HepG2 (cell line): ENCODE data around the gene HYCC2. TPM values are rescaled to one million over a fixed set of nuclear protein-coding genes. Genes with fewer than 3 reads are reported as not detected.
A peak's percentile ranks its signal among the peaks of the same experiment; 100 is the strongest.

Source experiments
- DNMT3B ChIP-seq: conservative IDR thresholded peaks from 2 replicates; pipeline ENCODE4 v1.6.1; 2016; ENCODE audit warnings: missing biosample characterization, control low read depth
- ELF3 ChIP-seq: IDR thresholded peaks from 2 replicates; pipeline ENCODE4 v1.6.1; 2016; ENCODE audit warnings: missing genetic modification reagents, missing compliant biosample characterization
- GPBP1L1 ChIP-seq: sonication (generic); formaldehyde crosslinking; IDR thresholded peaks from 2 replicates; pipeline ENCODE4 v1.5.0; 2020; ENCODE audit warnings: mild to moderate bottlenecking, missing genetic modification reagents
- HMG20A ChIP-seq: IDR thresholded peaks from 2 replicates; pipeline ENCODE4 v1.6.1; 2016; ENCODE audit warnings: borderline replicate concordance
- NR2F1 ChIP-seq, 2 experiments: fragments of 450-650 bp in 1 of 2; formaldehyde crosslinking in 1 of 2; IDR thresholded peaks; 2 replicates each; pipeline versions ENCODE4 v1.5.0 to v1.6.1; 2016 to 2020; ENCODE audit warnings: mild to moderate bottlenecking in 1 of 2, missing compliant biosample characterization in 1 of 2, missing genetic modification reagents in 1 of 2, moderate library complexity in 1 of 2
- PRDM15 ChIP-seq: sonication (generic); formaldehyde crosslinking; IDR thresholded peaks from 2 replicates; pipeline ENCODE4 v1.4.0; 2020; ENCODE audit warnings: missing genetic modification reagents
- SPEN ChIP-seq: sonication (generic); formaldehyde crosslinking; IDR thresholded peaks from 2 replicates; pipeline ENCODE4 v1.5.1; 2020; ENCODE audit warnings: low read depth, mild to moderate bottlenecking, missing genetic modification reagents
- SRF ChIP-seq: IDR thresholded peaks from 2 replicates; pipeline ENCODE4 v1.6.1; 2011; ENCODE audit warnings: mild to moderate bottlenecking, low read depth, low read length, moderate library complexity
- TOPORS ChIP-seq: sonication (generic); formaldehyde crosslinking; IDR thresholded peaks from 2 replicates; pipeline ENCODE4 v1.8.0; 2023; ENCODE audit warnings: mild to moderate bottlenecking, missing genetic modification reagents
- ZBTB8A ChIP-seq: sonication (generic); formaldehyde crosslinking; IDR thresholded peaks from 2 replicates; pipeline ENCODE4 v1.4.0; 2020; ENCODE audit warnings: mild to moderate bottlenecking, low read depth, missing genetic modification reagents, borderline replicate concordance
- ZHX2 ChIP-seq, 2 experiments: sonication (generic) in 1 of 2; formaldehyde crosslinking in 1 of 2; IDR thresholded peaks; 2 replicates each; pipeline versions ENCODE4 v1.6.1 to v1.9.0; 2014 to 2022; ENCODE audit warnings: antibody characterized with exemption in 1 of 2, borderline replicate concordance in 1 of 2, inconsistent platforms in 1 of 2, low read depth in 1 of 2, missing genetic modification reagents in 1 of 2
- ZNF101 ChIP-seq: sonication (generic); formaldehyde crosslinking; IDR thresholded peaks from 2 replicates; pipeline ENCODE4 v1.4.0; 2020; ENCODE audit warnings: mild to moderate bottlenecking, low read depth, missing genetic modification reagents, borderline replicate concordance
- ZNF331 ChIP-seq: sonication (generic); formaldehyde crosslinking; IDR thresholded peaks from 2 replicates; pipeline ENCODE4 v1.4.0; 2020; ENCODE audit warnings: missing genetic modification reagents
- ZNF776 ChIP-seq: sonication (generic); formaldehyde crosslinking; IDR thresholded peaks from 2 replicates; pipeline ENCODE4 v1.4.0; 2020; ENCODE audit warnings: mild to moderate bottlenecking, missing genetic modification reagents
- polyA plus RNA-seq, 8 experiments: library from polyadenylated mRNA; depleted of rRNA in 3 of 8; stranded (reverse) in 7 of 8; unstranded in 1 of 8; fragments of >200 nt; fragmentation: Illumina TruSeq in 4 of 8; extraction: Trizol in 4 of 8; gene quantifications; 2 replicates each; pipeline versions ENCODE4 v1.2.1 to v1.2.3, GENCODE V29; 2011 to 2016; ENCODE audit warnings: low read depth in 4 of 8, missing spikeins in 1 of 8, mixed read lengths in 1 of 8; ENCODE audit not compliant: insufficient read depth in 1 of 8
- total RNA-seq, 5 experiments: library from RNA; depleted of rRNA; stranded (reverse); fragments of >200 nt; fragmentation: Illumina TruSeq; extraction: Trizol; gene quantifications; 2 replicates each; pipeline ENCODE4 v1.2.3, GENCODE V29; 2016; ENCODE audit warnings: low read depth in 1 of 5

Gene HYCC2
- total and polyA plus RNA-seq, 2 of the 13 experiments (the other 11 are each of a cell fraction or from before 2014, with no cell fraction given) = 4.7 to 13.9 TPM

GRCh38 chr2:201118121-201118960 lies 46.9 kb upstream of the HYCC2 start (continued):
- TF ChIP-seq ZHX2 (IDR thresholded peaks at IDR 0.05; ENCODE audit: low read depth) (no peak; the same call in 1 of the 2 replicates), ZHX2 (CRISPR knock-in tag; IDR thresholded peaks at IDR 0.05; ENCODE audit: borderline replicate concordance) (no peak; the same call in 1 of the 2 replicates), ZNF101 (CRISPR knock-in tag) (peak; percentile 95), ZNF331 (CRISPR knock-in tag) (peak; percentile 56; the same call in 1 of the 2 replicates), HMG20A (CRISPR knock-in tag) (peak; percentile 23; the same call in 1 of the 2 replicates), ELF3 (CRISPR knock-in tag) (peak; percentile 91), PRDM15 (CRISPR knock-in tag) (no peak), ZBTB8A (peak; percentile 73), DNMT3B (CRISPR knock-in tag) (no peak), SRF (0 out of 2 replicates have a peak, but pooled peaks have one; percentile 9), ZNF776 (no peak; the same call in 1 of the 2 replicates), GPBP1L1 (CRISPR knock-in tag) (no peak), SPEN (peak; percentile 48), NR2F1 (CRISPR knock-in tag; IDR thresholded peaks at IDR 0.05) (peak; percentile 7 to 11; a peak in 1 of 4 replicates), TOPORS (CRISPR knock-in tag) (no peak)
